A673 (cell line): ENCODE results near the gene PXDC1.
"Not testable (repeated sequence)": the region's sequence is repeated elsewhere in the genome, so short reads cannot be mapped to it uniquely, and the experiment has no call there.

Source experiments
- EZH2 ChIP-seq: fragments of 200-600 bp; sonication (generic); IDR thresholded peaks from 2 replicates; pipeline ENCODE4 v1.6.1; 2017; ENCODE audit warnings: borderline replicate concordance, low read depth, mild to moderate bottlenecking, mixed read lengths, antibody characterized with exemption, low read length; ENCODE audit not compliant: poor library complexity, severe bottlenecking
- TF ChIP-seq, protein P1 (sequence below): fragments of 300-800, 200-600 bp; sonication (generic); conservative IDR thresholded peaks from 2 replicates; pipeline ENCODE4 v1.5.1; 2017; ENCODE audit warnings: low read depth, mild to moderate bottlenecking, antibody characterized with exemption, low read length, moderate library complexity, mixed read lengths

GRCh38 chr6:3754032-3754725, 2.7 kb upstream of the PXDC1 start:
- TF ChIP-seq, protein P1, sequence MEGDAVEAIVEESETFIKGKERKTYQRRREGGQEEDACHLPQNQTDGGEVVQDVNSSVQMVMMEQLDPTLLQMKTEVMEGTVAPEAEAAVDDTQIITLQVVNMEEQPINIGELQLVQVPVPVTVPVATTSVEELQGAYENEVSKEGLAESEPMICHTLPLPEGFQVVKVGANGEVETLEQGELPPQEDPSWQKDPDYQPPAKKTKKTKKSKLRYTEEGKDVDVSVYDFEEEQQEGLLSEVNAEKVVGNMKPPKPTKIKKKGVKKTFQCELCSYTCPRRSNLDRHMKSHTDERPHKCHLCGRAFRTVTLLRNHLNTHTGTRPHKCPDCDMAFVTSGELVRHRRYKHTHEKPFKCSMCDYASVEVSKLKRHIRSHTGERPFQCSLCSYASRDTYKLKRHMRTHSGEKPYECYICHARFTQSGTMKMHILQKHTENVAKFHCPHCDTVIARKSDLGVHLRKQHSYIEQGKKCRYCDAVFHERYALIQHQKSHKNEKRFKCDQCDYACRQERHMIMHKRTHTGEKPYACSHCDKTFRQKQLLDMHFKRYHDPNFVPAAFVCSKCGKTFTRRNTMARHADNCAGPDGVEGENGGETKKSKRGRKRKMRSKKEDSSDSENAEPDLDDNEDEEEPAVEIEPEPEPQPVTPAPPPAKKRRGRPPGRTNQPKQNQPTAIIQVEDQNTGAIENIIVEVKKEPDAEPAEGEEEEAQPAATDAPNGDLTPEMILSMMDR: not testable (repeated sequence)
- not testable (repeated sequence) for TF ChIP-seq EZH2
